Epidermal melanocyte (primary cell): ENCODE data around the gene FZD4.
"Not testable (repeated sequence)": the region's sequence is repeated elsewhere in the genome, so short reads cannot be mapped to it uniquely, and the experiment has no call there.

Source experiments
- DNase-seq: peaks from one replicate; pipeline ENCODE4 v3.0.0; 2011; ENCODE audit warnings: low spot score; ENCODE audit not compliant: insufficient read length

FZD4 gene

GRCh38 chr11:86955361-86956120 lies at the start of gene FZD4:
Gene FZD4, minus strand, starts transcription at chr11:86955395. Its CDS starts 310 bp downstream, at chr11:86955085.
- DNase-seq = peak; percentile 80

DNA sequence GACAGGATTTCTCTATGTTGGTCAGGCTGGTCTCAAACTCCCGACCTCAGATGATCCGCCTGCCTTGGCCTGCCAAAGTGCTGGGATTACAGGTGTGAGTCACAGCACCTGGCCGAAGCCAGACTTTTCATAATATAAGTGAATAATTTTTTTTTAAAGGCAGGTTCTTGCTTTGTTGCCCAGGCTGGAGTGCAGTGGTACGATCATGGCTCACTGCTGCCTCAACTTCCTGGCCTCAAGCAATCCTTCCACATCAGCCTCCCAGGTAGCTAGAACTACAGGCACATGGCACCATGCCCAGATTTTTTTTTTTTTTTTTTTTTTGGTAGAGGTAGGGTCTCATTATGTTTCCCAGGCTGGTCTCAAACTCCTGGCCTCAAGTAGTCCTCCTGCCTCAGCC lies 49.1 kb upstream of the FZD4 start:
- DNase-seq = not testable (repeated sequence)

- no peak for DNase-seq
These were observed 47.7 kb upstream of the FZD4 start for GRCh38 chr11:87002918-87003317.

DNA sequence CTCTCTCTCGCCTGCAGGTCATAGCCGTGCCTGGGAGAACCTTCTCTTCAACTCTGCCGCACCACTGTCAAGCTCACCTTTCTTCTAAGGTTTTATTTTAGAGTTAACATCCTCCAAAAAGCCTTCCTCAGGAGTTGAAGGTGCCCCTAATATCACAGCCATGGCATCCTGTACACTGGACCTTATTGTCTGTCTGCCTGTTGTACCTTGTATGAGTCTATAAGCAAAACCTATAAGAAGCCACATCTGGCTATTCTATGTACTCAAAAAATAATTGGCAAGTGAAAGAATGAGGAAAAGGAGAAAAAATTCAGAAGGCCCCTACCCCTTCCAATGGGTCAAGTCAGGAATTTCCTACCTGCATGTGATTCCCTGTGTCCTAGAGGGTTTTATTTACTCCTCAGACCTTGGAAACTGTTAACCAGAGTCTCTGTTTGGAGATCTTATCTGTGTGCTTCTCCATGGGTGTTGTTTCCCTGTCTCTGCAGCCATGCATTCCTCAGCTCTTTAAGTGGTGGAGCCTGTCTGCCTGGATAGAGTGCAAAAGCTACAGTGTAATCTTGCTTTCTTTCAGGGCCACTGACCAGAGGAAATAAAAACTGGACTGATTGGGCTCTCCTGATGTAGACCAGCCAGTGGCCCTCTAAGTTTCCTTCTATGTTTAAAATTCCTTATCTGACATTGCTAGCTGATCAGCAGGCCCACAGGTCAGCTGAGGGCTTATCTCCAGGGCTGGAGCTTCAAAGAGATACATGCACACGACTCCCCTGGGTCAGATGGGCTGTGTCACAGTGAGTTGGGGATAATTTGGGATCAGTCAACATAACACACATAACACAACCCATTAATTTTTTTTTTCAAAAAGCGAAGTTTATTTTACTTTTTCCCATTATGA lies 44.9 kb upstream of the FZD4 start:
- no peak for DNase-seq

DNA sequence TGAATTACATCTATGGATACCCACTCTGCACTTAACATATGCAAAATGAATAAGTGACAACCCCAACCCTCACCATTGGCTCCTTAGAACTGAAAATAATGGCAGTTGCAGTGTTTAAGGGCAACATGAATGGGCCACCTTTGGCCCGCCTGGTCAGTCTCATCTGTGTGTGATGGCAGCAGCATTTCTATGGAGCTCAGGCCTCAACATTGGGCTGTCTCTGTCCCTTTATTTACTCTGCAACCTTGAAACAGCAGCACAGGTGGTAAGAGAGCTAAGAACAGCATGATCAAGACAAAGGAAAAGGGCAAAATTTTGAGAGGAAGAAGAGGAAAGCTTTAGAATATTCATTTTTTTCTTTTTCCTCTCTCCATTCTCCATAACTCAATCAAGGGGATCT lies 44.2 kb upstream of the FZD4 start:
- no peak for DNase-seq

DNA sequence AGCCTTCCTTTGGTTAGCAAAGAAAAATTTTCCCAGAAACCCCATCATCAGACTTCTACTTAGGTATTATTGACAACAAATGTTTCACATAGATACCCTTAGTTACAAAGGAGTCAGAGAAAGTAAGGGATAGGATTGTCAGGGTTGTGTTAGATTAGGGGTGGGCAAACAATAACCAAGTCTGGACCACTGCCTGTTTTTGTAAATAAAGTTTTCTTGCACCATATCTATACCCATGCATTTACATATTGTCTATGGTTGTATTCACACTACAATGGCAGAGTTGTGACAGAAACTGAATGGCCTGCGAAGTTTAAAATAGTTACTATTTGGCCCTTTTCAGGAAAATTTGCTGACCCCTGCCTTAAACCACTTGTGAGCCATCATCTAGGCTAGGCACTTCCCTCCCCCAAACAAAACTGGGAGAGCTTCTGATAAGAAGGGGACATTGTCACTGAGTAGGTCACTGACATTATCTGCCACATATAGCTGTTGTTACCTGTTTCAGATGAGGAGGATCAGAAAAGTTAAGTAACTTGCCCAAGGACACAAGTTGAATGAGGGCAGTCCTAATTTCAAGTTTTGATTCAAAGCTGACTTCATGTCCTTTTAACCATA lies 41.9 kb upstream of the FZD4 start:
- no peak for DNase-seq

- DNase-seq = no peak
These were observed 37.8 kb upstream of the FZD4 start for GRCh38 chr11:86993031-86993430.

DNA sequence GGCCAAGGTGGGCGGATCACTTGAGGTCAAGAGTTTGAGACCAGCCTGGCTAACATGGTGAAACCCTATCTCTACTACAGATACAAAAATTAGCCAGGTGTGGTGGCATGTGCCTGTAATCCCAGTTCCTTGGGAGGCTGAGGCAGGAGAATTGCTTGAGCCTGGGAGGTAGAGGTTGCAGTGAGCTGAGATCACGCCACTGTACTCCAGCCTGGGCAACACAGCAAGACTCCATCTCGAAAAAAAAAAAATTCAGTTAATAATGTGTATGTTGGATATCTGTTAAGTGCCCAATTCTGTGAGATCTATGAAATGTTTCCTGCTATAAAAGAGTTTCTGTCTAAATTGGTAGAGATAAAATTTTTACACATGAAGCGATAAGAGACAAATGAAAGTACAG lies 37.1 kb upstream of the FZD4 start:
- not testable (repeated sequence) for DNase-seq

DNA sequence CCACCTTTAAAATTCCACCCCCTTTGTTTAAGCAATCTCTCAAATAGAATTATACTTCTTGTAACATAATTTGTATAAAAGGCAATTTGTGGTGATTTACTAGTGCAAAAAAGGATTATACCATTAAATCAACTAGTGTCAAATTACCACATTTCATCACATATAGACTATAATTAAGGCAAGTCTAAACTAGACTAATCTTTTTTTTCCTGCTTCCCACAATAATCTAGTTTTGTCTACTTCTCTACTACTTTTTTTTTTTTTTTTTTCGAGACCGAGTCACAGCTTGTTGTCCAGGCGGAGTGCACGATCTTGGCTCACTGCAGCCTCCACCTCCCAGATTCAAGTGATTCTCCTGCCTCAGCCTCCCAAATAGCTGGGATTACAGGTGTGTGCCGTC lies 36.1 kb upstream of the FZD4 start:
- DNase-seq = no peak

GRCh38 chr11:86990515-86990914 lies 35.3 kb upstream of the FZD4 start:
- DNase-seq = no peak

GRCh38 chr11:86990031-86990430 lies 34.8 kb upstream of the FZD4 start:
- DNase-seq = no peak

DNA sequence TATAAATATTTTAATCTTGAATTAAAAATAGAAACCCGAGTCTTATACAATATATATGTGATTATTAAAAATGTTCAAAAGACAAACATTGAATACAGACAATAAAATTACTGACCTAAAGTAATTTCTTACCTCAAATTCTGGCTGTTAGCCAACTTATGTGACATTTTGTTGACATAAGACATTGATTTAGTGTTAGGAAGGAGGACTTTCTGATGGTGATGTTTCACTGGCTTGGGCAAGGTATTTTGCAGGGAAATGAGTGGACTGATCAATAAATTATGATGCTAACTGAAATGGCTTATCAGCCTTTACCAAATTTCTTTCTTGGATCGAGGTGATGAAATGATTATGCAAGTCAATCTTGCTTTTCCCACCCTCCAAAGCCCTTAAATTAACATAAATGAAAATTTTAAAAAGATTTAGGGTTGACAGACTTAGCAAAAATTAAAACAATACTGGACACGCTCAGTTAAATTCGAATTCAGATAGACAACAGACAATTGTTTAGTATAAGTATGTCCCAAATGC lies 33.2 kb upstream of the FZD4 start:
- no peak for DNase-seq

GRCh38 chr11:86987679-86988078 lies 32.5 kb upstream of the FZD4 start:
- no peak for DNase-seq

GRCh38 chr11:86984701-86985100 lies 29.5 kb upstream of the FZD4 start:
- no peak for DNase-seq

DNA sequence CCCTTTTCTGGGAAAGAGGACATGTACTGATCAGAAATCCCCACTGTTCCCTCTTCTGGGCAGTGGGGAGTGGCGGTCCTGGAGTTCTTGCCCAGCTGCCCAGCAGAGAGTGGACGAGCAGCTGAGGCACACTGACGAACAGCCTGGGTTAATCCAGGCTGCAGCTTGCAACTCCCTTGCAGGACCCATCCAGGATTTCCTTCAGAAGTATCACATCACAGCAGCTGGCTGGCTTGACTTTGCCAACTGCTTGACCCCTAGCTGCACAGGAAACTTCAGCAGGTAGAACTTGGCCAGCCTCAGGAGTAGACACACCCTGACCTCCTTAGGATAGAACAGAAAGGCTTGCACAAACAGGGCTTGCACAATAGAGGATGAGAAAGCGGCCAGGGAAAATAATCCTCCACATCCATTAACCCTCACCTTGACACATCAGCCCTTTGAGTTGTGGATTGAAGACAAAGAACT lies 27.9 kb upstream of the FZD4 start:
- no peak for DNase-seq

DNA sequence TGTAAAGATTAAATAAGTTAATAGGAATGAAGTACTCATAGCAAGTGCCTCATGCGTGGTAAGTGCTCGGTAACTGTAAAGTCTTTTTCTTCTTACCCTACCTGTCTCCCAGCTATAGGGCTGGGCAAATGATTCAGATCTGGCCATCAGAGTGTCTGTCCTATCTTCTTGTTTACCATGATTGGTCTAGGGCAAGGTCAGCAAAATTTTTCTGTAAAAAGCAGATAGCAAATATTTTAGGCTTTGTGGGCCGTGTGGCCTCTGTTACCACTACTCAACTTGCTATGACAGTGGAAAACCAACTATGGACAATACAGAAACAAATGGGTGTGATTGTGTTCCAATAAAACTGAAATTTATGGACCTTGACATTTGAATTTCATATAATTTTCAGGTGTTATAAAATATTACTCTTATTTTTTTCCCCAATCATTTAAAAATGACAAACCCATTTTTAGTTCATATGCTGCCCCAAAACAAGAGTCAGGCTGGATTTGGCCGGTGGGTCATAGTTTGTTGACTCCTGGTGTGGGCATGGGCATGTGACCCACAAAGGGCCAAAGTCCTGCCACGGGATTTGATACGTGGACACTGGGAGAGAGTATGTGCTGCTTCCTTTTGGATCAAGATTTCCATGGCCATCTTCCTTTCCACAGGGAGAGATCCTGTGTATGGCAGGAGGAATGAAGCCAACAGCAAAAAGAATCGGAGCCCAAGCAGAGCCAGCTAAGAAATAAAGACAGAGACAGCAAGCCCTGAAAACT lies 26.8 kb upstream of the FZD4 start:
- DNase-seq = no peak

DNA sequence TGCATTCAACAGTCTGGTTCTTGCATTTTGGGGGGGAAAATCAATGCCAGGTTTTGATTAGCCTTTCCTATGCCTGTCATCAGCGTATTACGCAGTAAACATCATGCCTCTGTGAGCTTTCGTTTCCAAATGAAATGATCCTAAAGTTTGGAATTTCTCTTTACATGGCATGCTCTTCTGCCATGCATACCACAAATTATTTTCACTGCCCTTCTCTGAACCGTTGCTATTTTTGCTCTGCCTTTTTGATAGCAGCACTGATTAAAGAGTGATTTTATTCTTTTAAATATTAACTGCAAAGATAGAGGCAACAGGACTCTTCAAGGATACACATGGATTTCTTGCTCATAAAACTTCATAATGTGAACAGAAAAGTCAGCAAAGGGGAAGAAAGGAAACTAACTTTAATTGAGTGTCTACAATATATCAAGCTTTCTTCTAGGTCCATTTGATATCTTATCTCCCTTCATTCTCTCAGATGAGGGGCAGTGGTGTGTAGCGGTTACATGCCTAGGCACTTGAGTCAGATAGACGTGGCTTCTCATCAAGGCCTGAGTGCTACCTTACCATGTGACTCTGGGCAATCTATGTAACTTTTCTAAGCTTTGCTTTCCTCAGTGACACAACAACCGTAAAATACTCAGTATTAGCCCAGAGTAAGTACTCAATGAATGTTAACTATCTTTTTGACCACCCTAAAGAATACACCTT lies 25.0 kb upstream of the FZD4 start:
- DNase-seq = no peak

DNA sequence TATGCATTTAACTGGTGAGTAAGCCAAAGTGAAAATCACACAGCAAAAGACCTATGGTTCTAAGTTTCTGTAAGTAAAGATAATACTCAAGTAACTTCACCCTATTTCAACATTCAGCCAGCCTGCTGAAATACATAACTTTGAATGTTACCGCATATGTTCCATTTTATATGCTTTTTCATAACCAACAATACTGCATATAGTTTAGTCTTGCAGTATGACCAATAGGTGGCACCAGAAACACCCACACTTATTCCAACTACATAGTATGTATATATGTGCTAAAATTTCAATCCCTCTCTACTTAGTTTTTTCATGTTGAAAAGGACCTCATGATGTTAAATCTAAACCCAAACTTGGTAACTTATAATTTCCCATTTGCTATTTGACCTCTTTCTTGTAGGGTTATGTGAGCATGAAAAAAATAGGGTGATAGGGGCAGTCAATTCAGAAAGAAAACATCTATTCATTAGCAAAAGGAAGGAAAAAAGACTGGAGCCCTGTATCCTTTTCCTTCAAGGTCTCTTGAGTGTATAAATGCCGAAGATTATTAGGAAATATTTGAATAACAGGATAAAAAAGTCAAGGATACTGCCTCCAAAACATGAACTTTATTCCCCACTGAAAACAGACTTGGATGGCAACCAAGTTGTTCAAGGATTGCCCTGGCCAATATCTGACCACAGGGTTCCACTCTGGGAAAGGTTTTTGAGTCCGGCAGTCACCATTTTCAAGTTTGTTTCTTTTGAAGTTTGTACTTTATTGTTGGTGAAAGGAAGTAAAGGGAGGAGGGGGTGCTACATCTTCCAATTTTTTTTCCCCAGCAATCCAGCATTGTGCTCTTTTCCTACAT lies 23.8 kb upstream of the FZD4 start:
- no peak for DNase-seq

DNA sequence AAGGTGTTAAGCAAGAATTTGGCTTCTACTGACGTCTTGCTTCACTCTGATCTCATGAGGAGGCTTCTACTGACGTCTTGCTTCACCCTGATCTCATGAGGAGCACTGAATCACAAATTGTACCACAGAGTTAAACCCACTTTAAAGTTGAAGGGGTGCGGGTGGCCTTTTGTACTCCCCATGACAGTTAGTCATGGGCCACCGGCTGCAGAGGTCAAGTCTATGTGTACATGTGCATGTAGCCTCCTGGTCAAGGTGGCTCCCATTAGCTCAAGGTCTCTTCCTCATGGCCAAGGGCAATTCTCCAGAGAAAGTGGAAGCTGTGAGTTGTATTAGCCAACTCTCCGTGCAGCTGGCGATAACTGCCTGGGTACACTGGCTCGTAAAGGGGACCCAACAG lies 23.1 kb upstream of the FZD4 start:
- no peak for DNase-seq
